HG03439 (cell line): ENCODE measurements around the gene RSPO1.

ENCODE experiments used
- ATAC-seq: cut with Tn5 transposase; IDR thresholded peaks from one replicate; pipeline ENCODE4 v1.9.1; 2021; ENCODE audit warnings: mild to moderate bottlenecking, moderate library complexity; ENCODE audit not compliant: unreplicated experiment

RSPO1 gene

GRCh38 chr1:37657620-37658412 lies 23.1 kb upstream of the RSPO1 start:
- ATAC-seq = no peak

- no peak for ATAC-seq
Measured at GRCh38 chr1:37656881-37657280, 22.2 kb upstream of the RSPO1 start.

- no peak for ATAC-seq
Measured at GRCh38 chr1:37656026-37656425, 21.3 kb upstream of the RSPO1 start.

- ATAC-seq = no peak
Measured at GRCh38 chr1:37655274-37655673, 20.6 kb upstream of the RSPO1 start.

DNA sequence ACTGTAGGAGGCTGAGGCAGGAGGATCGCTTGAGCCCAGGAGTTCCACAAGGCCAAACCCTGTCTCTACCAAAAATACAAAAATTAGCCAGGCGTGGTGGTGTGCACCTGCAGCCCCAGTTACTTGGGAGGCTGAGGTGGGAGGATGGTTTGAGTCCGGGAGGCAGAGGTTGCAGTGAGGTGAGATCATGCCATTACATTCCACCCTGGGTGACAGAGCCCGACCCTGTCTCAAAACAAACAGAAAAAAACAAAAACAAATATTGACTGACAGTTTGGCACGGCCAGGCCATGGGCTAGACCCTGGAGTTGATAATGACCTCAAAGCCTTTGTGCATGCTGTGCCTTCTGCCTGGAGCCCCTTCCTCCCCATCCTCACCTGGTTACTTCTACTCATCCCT lies 19.2 kb upstream of the RSPO1 start:
- ATAC-seq = no peak

DNA sequence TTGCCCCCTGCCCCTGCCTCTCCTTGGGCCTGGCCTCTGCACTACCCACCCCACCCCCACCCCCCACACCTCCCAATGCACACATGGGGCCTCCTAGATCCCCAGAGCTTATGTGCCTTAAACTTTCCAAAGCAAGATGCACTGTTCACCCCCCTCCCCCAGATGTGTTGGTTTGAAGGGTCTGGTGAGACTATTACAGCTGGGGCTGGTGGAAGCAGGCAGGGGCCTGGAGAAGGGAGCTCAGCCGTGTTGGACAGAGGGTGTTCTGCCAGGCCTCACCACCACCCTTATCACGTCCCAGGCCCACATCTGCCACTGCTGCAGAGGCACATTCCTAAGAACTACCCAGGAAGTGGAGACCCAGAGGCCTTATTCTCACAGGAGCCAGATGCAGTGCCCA lies 18.3 kb upstream of the RSPO1 start:
- ATAC-seq = no peak

DNA sequence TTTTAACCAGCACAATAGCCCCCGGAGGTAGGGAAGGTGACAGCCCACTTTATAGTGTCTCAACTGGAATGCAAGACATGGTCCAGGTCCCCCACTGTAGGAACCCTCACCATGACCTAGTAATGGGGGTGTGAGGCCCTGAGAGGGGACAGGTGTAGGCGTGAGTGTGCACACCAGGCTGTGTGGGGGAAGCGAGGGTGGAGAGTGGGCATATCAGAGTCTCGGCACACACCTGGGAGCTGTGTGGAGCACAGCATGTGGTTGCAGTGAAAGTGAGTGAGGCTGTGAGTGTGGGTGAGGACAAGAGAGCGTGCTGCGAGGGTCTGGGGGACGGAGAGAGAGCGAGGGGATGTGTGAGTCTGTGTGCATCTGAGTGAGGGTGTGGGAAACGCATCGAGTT lies 17.1 kb upstream of the RSPO1 start:
- no peak for ATAC-seq

DNA sequence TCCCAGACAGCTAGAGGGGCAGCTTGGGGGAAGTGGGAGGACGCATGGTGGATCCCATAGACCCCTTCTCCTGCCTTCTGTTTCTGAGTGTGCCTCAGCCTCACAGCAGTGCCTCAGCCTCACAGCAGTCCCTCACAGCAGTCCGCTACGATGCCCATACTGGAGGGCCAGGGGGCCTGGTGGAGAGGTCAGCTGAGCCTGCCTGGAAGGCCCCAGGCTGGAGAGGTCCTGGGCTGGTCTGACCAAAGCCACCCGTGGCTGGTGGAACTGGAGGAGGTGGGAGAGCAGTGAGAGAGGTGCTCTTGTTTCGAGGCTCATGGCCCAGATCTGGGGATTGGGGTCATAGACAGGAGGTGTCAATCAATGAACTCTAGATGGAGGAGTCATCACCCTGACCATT lies 16.0 kb upstream of the RSPO1 start:
- no peak for ATAC-seq

DNA sequence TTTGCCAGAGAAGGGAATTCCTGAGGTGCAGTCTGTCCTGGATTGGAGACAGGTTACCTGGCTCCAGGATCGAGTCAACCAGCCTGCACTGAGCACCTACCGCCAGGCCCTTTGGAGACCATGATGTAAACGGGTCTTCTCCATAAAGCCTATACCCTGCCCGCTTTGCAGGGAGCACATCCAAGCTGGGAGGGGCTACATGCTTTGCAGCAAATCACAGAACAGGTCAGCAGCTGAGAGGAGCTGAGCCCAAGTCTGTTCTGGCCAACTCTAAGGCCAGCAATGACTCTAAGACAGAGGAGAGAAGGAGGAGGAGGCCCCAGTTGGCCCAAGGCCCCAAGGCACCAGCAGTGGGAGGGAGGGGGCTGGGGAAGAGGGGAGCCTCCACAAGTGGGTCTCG lies 15.5 kb upstream of the RSPO1 start:
- no peak for ATAC-seq

DNA sequence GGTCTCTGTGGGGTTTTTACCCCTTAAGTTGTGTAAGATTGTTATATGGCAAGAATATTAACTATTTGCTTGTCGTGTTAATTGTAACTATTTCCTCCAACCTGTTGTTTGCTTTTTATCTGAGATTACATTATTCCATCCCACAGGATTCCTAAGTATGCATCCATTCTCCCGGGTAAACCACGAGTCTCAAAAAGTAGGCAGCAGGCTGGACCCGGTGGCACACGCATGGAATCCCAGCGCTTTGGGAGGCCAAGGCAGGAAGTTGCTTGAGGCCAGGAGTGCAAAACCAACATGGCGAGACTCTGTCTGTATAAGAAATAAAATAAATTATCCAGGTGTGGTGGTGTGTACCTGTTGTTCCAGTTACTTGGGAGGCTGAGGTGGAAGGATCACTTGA lies 12.6 kb upstream of the RSPO1 start:
- ATAC-seq = no peak

- no peak for ATAC-seq
Measured at GRCh38 chr1:37641059-37641458, 6.4 kb upstream of the RSPO1 start.

- no peak for ATAC-seq
Measured at GRCh38 chr1:37636435-37636834, 1.7 kb upstream of the RSPO1 start.

- ATAC-seq = no peak
Measured at GRCh38 chr1:37634992-37635902, 555 bp upstream of the RSPO1 start.

DNA sequence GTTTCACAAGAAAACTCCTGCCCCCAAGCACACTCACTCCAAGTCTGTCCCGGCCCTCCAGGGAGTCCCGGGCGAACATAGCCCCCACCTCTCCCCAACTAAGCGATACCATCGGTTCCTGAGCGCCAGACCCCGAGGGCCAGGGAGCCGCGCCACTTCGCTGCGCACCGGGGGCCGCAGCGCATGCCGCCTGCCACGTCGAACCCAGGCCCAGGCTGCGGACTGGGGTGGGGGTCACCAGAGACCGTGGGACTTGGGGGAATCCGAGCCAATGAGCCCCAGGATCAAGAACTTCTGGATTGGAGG lies 801 bp downstream of the RSPO1 start:
- ATAC-seq = no peak

DNA sequence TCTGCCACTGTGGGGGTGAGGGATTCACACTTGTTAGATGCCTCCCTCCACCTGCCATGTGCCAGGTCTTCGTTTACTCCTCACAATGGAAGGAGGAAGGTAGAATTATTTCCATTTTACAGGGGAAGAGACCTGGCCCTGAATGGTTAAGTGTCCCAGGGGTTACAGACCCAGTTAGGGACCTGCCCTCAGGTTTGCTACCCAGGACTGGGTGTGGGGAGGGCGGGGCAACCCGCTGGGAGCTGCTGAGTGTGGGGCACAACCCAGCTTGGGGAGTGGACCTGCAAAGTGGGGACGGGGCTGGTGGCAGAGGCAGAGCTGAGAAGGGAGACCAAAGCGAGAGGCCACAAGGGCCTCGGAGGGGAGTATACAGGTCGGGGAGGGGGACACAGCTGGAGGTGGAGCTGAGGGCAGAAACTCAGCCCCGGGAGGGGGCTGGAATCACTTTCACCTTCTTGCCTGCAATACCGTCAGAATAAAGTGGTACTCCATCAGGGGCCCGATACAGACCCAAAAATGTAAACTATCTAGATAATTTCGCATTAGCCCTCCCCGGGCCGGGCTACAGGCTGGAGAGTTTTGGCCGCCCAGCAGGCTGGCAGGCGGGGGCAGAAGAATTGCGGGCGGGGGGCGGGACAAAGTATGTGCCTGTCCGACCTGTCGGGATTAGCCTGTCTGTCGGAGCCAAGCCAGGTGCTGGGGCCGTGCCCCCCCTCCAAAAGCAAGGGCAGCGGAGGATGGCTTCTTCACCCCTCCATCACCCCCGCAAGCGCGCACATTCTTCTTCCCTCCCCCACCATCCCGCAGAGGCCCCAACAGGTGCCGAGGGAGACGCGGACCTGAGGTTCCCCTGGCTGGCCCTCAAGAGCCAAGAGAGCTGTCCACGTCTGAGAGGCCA lies 1.4 kb downstream of the RSPO1 start:
- no peak for ATAC-seq

GRCh38 chr1:37631036-37631435 lies 3.7 kb downstream of the RSPO1 start:
- no peak for ATAC-seq

- no peak for ATAC-seq
Measured at GRCh38 chr1:37630426-37631028, 4.2 kb downstream of the RSPO1 start.

- no peak for ATAC-seq
Measured at GRCh38 chr1:37629726-37630425, 4.8 kb downstream of the RSPO1 start.

DNA sequence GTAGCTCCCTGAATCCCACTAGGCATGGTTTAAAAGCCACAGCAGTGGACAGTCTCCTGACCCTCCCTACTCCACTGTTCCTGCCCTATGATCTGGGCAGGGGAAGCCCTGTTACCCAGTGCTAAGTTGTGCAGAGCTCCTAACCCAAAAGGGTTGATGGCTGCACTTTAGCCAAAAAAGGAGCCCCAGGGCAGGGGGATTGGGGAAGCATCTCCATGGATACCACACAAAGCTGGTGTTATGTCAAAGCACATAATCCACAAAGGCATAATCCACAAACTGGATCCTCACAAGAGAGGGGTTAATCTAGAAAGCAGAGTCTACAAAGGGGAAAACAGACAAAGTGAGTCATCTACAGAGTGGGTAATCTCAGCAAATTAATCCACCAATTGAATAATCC lies 5.7 kb downstream of the RSPO1 start:
- no peak for ATAC-seq

GRCh38 chr1:37628026-37628556 lies 6.6 kb downstream of the RSPO1 start:
- ATAC-seq = no peak
